SHP77 treated with DMSO at 0.1 percent for 48 hours (cell line): ENCODE data around the gene HNRNPM.
"Not testable (repeated sequence)": the region's sequence is repeated elsewhere in the genome, so short reads cannot be mapped to it uniquely, and the experiment has no call there.

Experiments used
- DNase-seq: peaks from one replicate; lab custom pipeline; 2025; lab: John Stamatoyannopoulos, UW

HNRNPM gene

DNA sequence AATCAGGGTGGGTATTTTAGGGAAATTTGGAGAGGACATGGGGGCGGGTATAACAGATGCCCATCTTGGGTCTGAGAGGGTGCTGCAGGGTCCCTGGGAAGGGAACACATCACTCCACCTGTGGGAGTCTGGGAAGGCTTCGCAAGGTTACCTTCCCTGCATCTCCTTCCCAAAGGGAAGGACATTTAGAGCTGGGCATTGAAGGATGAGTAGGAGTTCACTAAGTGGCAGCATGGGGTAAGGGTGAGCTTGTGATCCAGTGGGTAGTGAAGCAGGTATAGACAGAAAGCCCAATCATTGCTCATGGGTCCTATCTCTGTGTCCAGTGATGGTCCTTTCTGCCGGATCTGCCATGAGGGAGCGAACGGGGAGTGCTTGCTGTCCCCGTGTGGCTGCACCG lies 18.5 kb upstream of the HNRNPM start:
- DNase-seq = no peak

DNA sequence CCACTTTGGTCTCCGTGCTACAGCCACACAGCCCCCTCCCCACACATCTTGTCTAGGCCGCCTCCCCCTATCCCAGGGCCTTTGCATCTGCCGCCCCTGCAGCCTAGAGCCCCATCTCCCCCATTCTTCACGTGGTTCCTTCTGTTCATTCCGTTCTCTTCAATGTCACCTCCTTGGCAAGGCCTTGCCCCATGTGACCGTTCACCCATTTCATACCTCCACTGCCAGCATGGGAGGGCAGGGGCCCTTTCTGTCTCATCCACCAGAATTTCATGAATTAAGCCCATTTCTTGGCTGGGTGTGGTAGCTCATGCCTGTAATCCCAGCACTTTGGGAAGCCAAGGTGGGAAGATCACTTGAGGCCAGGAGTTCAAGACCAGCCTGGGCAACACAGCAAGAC lies 15.7 kb upstream of the HNRNPM start:
- no peak for DNase-seq

GRCh38 chr19:8429826-8430225 lies 14.9 kb upstream of the HNRNPM start:
- DNase-seq = no peak

GRCh38 chr19:8430650-8431049 lies 14.1 kb upstream of the HNRNPM start:
- no peak for DNase-seq

DNA sequence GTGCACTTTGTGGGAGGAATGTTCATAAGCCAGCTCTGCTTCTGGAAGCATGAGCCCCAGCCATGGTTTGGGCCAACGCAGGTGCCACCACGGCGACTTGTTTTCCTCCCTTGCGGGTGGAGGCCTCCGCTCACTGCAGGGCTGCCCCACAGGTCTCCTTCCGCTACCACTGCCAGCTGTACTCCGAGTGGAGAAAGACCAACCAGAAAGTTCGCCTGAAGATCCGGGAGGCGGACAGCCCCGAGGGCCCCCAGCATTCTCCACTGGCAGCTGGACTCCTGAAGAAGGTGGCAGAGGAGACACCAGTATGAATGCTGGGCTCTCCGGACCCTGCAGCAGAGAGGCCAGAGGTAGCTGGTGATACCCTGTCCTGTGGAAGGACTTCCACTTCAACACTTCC lies 6.5 kb upstream of the HNRNPM start:
- DNase-seq = no peak

GRCh38 chr19:8441725-8442544 lies 2.8 kb upstream of the HNRNPM start:
- DNase-seq = no peak

DNA sequence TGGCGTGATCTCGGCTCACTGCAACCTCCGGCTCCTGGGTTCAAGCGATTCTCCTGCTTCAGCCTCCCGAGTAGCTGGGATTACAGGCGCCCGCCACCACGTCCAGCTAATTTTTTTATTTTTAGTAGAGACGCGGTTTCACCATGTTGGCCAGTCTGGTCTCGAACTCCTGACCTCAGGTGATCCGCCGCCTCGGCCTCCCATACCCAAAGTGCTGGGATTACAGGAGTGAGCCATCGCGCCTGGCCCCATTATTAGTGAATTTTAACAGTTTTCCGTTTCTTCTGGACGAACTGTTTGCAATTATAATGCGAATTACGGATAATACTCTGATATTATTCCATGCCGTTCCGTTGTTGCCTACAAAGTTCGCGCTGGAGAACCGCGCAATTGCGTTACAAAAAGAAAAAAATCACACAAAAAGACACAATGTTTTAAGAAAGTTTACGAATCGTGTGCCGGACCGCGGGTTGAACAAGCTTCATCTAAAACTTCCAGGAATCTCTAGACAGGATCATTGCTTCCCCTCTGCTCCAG lies 567 bp upstream of the HNRNPM start:
- DNase-seq = not testable (repeated sequence)

DNA sequence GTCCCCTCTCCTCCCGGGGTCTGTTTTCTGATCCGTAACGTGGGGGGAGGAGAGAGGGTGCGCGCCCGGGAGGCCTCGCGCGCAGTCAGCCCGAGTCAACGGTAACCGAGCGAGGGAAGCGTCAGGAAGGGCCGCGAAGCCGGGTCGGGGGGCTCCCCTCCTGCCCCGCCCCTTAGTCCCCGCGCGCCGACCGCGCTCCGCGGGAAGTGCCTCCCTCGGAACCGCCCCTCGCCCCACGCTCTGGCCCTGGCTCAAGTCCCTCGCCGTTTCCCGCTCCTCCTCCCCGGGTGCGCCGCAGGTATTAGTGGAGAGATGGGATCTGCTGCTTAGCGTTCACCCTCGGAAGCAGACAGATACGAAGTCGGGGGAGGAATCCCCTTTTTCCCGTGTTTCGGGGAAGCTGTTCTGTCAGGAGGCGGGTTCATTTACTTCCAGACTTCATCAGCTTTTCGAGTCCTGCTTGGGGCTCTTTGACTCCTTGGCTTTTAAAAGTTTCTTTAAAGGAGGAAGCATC lies 770 bp downstream of the HNRNPM start:
- DNase-seq = no peak

DNA sequence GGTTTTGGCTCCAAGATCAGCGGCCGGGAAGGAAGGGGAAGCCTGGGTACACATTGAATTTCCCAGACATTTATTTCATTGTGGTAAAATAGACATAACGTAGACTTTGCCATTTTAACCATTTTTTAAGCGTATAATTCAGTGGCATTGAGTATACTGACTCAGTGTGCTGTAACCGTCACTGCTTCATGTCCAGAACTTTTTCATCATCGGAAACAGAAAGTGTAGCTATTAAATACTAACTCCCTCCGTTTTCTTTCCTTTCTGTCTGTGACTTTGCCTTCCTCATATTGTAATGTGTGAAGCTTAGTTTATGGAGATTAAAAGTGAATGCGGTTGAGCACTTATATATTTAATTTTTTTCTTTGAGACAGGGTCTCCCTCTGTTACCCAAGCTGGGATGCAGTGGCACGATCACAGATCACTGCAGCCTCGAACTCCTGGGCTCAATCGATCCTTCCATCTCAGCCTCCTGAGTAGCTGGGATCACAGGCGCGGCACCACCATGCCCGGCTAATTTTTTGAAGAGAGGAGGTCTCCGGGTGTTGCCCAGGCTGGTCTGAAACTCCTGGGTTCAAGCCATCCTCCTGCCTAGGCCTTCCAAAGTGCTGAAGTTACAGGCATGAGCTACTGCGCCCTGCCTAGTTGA lies 1.4 kb downstream of the HNRNPM start:
- no peak for DNase-seq

GRCh38 chr19:8449830-8450229 lies 5.1 kb downstream of the HNRNPM start:
- no peak for DNase-seq

DNA sequence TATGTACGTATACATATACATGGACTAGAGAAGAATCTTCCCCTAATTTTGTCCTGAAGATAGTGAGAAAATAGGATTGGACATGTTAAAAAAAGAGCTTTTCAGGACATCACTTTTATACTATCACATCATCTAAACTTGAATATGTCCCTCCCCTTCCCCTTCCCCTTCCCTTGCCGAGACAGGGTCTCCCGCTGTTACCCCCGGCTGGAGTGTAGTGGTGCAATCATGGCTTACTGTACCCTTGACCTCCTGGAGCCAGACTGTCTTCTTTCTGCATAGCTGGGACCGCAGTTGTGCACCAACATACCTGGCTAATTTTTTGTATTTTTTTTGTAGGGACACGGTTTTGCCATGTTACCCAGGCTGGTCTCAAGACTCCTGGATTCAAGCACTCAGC lies 6.6 kb downstream of the HNRNPM start:
- DNase-seq = no peak

DNA sequence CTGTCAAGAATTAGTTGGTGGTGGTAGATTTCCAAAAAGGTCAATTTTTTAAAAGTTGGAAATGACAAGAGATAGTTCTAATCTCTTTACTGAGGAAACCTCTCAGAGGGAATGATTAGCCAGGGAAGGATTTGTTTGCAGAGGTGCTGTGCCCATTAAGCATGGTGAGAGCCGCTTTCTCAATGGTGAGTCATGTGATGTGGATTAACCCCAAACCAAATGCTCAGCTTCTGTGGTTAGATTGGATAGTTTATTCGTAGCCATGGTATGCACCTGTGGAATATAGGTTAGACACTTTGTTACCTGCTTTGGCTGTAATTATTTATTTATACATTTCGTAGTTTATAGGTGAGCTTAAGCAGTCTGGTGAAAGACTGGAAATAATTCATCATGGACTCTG lies 7.1 kb downstream of the HNRNPM start:
- no peak for DNase-seq

DNA sequence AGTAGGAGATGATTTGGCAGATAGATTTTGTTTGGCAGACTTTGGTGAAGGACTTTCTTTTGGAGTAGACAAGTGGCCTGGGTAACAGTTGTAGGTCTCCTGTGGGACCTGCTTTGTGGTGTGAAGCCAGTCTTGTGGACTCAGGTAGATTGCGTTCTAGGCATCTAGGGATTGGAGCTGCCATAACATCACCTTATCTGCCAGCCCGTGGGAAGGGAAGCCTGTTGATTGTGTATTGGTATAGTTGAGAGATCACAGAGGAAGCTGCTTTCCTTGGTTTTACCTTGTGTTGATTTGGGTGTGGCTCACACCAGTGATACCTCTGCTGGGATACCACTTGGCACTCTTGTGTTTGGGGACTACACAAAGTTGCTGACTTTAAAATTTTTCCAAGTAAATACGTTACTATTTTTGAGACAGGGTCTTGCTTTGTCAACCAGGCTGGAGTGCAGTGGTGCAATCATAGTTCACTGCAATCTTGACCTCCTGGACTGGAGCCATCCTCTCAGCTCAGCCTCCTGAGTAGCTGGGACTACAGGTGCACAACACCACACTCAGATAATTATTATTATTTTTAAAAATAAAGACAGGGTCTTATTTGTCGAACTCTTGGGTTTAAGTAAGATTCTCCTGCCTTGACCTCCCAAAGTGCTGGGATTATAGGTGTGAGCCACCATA lies 7.8 kb downstream of the HNRNPM start:
- DNase-seq = no peak

DNA sequence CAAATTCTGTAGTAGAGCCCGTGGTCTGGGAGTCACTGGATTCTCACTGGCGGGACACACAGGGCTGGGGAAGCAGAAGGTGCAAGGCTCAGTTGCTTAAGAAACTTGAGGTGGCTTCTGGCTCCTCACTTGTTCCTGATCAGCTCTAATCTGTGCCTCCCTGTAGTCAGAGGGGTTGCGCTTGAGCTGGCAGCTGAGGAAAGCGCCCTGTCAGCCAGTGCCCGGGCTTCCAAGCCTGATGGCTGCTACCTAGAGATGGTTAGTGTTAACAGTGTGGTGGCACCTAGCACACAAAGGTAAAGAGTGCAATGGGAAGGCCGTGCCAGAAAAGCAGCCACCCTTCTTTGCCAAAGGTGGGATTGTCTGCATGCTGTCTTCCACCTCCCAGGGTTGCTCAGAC lies 8.8 kb downstream of the HNRNPM start:
- no peak for DNase-seq

DNA sequence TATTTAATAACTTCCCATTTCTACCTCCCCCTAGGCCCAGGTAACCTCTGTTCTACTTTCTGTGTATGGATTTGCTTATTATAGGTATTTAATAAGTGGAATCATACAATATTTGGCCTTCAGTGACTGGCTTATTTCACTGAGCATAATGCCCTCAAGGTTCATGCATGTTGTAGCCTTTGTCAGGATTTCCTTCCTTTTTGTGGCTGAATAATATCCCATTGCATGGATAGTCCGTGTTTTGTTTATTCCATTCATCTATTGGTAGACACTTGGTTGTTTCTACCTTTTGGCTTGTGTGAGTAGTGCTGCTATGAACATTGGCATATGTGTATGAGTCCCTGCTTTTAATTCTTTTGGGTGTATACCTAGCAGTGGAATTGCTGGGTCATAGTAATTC lies 9.4 kb downstream of the HNRNPM start:
- no peak for DNase-seq

DNA sequence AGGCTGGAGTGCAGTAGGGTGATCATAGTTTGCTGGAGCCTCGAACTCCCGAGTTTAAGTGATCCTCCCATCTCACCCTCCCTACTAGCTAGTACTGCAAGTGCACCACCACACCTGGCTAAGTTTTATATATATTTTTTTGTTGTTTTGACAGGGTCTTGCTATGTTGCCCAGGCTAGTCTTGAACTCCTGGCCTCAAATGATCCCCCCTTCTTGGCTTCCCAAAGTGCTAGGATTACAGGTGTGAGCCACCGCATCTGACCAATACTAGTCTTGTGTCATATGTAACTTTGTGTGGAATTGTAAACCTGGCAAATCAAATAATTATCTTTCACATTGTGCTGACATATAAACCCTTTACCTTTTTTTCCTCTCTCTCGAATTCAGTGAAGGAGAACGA lies 10.2 kb downstream of the HNRNPM start:
- DNase-seq = no peak

- no peak for DNase-seq
Observed at GRCh38 chr19:8456064-8456463, 11.3 kb downstream of the HNRNPM start.

DNA sequence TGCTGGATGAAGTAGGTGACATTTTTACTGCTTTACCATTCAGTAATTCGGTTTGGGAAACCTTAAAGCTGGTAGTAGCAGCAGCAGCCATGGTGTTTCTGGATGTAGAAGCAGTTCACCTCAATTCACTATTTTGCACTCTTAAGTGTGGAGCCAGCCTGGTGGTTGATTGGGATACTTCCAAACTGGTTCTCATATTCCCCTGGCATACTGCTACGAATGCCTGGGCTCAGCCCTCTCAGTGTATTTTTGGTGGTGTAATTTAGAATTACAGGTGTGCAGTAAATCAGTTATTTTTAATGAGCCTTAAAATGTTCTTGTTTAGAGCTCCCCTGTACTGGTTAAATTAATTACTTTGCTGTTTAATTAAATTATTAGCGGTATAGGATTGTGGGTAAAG lies 12.4 kb downstream of the HNRNPM start:
- DNase-seq = no peak

- DNase-seq = no peak
Observed at GRCh38 chr19:8457827-8458226, 13.1 kb downstream of the HNRNPM start.

DNA sequence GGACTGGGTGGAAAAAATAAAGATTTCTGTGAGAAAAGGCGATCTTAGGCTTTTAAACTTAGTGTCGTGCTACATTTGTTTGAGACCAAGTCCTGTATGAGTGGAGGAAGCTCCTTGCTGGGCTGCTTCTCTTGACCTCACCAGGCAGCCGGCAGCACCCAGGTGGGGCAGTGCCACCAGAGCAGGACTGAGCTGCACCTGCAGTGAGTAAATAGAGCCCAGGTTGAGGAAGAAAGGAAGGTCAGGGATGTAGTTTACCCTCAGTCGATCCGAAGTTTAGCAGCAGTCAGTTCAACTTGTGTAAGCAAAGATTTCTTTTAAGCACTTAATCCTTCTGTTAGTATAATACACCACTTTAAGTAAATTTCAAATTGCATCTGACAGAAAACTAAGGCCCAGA lies 13.6 kb downstream of the HNRNPM start:
- no peak for DNase-seq

DNA sequence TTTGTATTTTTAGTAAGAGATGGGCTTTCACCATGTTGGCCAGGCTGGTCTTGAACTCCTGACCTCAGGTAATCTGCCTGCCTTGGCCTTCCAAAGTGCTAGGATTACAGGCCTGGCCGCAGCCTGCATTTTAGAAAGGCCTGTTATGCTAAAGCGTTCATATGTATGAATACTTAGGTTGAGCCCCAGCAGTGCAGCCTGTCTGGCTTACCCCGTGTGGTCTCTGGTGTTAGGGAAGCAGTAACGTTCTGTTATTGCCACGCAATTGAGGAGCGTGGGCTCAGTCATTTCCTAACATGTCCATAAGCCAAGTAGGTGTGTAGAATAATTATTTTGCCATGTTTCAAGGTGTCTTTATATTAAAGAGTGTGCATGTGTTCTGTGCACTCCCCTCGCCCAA lies 14.3 kb downstream of the HNRNPM start:
- no peak for DNase-seq

DNA sequence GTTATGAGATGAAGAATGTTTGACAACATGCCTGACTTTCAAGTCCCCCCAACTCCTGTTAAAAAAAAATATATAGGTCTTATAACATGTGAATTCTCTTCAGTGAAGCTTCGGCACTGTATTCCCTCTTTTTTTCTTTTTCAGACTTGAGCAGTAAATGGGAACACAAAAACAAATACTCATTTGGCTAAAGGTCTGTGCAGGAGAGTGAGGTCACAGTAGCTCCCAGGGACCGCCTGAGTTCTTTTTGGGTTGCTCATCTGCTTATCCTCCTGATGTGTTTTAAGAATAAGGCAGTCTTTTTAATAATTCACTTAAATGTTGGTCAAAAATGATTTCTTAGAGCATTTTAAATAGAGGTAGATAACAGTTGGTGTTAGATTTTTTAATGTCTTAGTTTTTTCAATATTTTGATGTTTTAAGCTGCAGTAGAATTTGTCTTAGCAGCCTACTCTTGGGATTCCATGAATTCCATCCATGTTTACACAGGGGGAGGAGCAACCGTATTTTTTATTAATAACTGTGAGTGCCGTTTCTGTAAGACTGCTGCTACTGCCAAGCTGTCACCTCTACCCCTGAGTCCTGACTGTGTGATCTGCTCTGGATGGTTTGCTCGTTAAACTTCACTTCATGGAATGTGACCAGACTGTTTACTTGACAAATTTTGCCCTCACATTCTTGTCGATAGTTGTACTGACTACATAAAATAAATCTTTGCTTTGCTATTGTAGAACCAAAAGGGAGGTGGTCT lies 14.9 kb downstream of the HNRNPM start:
- no peak for DNase-seq
